Fibroblast of peridontal ligament (primary cell): ENCODE data around the gene SRGN.
"Not testable (repeated sequence)": the region's sequence is repeated elsewhere in the genome, so short reads cannot be mapped to it uniquely, and the experiment has no call there.

Experiments
- DNase-seq: peaks from one replicate; pipeline ENCODE4 v3.0.0-alpha.2; 2010; ENCODE audit errors: extremely low read depth

SRGN gene

DNA sequence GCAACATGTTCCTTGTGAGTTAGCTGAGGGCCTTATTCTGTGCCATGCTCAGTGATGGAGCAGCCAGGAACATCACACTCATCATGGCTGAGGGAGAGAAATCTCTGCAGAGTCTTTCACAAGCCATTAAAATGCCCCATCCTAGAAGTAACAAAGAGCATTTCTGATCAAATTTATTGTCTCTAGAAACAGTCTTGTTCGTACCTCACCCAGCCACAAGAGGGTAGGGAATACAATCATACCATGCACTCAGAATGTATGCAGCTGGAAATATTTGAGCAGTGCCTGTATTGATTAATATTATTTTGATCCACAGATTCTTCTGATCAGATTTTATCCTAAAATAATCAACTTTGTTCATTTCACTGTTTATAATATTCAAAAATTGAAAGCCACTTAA, 53.4 kb downstream of the SRGN start:
- no peak for DNase-seq

DNA sequence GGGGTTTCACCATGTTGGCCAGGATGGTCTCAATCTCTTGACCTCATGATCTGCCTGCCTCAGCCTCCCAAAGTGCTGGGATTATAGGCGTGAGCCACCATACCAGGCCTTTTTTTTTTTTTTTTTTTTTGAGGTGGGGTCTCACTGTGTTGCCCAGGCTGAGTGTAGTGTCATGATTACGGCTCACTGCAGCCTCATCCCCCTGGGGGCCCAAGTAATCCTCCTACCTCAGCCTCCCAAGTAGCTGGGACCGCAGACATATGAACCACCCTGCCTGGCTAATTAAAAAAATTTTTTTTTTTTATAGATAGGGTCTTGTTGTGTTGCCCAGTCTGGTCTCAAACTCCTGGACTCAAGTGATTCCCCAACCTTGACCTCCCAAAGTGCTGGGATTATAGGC, 54.2 kb downstream of the SRGN start:
- DNase-seq, result not testable (repeated sequence)

DNA sequence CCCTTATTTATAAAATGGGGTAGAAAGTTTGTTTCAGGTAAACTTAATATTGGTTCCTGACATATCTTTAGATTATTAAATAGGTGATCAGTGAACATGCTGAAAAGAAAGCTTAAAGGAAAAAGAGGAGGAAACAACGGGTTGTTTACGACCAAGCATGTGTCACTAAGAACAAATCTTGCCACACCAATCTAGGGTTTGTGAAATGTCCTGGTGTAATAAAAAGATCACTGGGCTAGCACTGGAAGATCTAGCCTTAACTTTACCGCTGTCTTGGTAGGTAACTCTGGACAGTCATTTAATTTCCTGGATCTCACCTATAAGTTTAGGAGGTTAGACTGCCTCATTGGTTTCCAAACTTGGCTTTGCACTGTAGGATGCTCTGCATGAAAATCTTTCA, 55.1 kb downstream of the SRGN start:
- no peak for DNase-seq

DNA sequence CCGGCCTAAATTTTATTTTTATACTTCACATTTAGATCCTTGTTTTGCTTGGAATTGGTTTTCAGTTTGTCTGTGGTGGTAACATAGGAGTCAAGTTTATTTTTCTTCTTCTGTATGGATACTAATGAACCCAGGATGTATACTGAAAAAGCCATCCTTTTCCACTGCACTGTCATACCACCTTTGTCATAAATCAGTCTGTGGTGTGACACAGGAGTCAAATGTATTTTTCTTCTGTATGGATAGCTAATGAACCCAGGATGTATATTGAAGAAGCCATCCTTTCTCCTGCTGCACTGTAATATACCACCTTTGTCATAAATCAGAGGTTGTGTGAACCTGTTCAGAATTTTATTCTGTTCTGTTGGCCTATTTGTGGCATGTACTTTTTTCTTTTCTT, 57.4 kb downstream of the SRGN start:
- DNase-seq, result no peak

DNA sequence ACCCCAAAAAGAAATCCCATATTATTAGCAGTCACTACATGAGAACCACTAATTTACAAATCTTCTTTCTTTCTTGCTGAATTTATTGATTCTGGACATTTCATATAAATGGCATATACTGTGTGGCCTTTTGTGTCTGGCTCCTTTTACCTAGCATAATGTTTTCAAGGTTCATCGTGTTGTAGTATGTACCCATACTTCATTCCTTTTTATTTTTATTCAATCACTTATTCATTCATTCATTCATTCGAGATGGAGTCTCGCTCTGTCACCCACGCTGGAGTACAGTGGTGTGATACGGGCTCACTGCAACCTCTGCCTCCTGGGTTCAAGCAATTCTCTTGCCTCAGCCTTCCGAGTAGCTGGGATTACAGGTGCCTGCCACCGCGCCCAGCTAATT, 58.0 kb downstream of the SRGN start:
- no peak for DNase-seq

DNA sequence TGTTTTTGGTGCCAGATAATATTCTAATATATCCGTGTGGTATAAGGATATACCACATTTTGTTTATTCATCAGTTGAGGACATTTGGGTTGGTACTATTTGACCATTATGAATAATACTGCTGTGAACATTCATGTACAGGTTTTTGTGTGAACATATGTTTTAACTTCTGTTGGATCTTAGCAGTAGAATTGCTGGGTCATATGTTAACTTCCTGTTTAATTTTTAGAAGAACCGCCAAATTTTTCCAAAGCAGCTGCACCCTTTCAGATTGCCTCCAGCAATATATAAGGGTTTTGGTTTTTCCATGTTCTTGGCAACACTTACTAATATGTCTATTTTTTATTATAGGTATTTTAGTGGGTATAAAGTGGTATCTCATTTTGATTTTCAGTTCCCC, 58.9 kb downstream of the SRGN start:
- DNase-seq, result no peak

DNA sequence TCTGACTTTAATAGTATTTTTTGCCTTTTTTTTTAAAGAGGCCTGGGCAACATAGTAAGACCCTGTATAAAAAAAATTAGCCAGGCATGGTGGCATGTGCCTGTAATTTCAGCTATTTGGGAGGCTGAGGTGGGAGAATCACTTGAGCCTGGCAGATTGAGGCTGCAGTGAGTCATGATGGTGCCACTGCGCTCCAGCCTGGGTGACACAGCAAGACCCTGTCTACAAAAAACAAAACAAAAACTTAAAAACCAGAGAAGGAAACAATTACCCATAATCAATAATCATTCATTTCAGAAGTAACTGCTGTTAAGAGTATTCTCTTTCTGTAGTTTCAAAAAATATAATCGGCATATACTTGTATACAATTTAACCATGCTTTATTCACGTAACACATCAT, 64.1 kb downstream of the SRGN start:
- no peak for DNase-seq

DNA sequence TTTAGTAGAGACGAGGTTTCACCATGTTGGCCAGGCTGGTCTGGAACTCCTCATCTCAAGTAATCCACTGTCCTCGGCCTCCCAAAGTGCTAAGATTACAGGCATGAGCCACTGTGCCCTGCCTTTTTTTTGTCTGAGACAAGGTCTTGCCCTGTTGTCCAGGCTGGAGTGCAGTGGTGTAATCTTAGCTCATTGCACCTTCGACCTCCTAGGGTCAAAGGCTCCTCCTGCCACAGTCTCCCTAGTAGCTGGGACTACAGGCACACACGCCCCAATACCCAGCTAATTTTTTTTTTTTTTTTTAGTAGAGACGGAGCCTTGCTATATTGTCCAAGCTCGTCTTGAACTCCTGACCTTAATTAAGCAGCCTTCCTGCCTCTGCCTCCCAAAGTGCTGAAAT, 65.3 kb downstream of the SRGN start:
- no peak for DNase-seq
